NCI-H82 treated with DMSO at 0.1 percent for 48 hours (cell line): ENCODE measurements around the gene NAB2.

Experiments used
- DNase-seq: peaks from one replicate; lab custom pipeline; 2025; ENCODE audit not compliant: unreplicated experiment; lab: John Stamatoyannopoulos, UW

NAB2 gene

GRCh38 chr12:57131896-57132744 is 43.2 kb downstream of the NAB2 start:
- no peak for DNase-seq

GRCh38 chr12:57133013-57133569 is 44.2 kb downstream of the NAB2 start:
- no peak for DNase-seq

GRCh38 chr12:57133916-57134315 is 45.0 kb downstream of the NAB2 start:
- DNase-seq: no peak

- DNase-seq: no peak
Observed at GRCh38 chr12:57134949-57135348, 46.0 kb downstream of the NAB2 start.

- no peak for DNase-seq
Observed at GRCh38 chr12:57135527-57136326, 46.8 kb downstream of the NAB2 start.

GRCh38 chr12:57138526-57139272 is 49.8 kb downstream of the NAB2 start:
- DNase-seq: no peak

- no peak for DNase-seq
Observed at GRCh38 chr12:57139796-57140649, 51.1 kb downstream of the NAB2 start.

- DNase-seq: no peak
Observed at GRCh38 chr12:57141249-57141648, 52.3 kb downstream of the NAB2 start.

GRCh38 chr12:57142121-57142520 is 53.2 kb downstream of the NAB2 start:
- no peak for DNase-seq

- DNase-seq: no peak
Observed at GRCh38 chr12:57142727-57143126, 53.8 kb downstream of the NAB2 start.

- no peak for DNase-seq
Observed at GRCh38 chr12:57143454-57143853, 54.5 kb downstream of the NAB2 start.
